Suprapubic skin (tissue), 4 donors: ENCODE results near the gene UNC93A. TPM values are rescaled to one million over a fixed set of nuclear protein-coding genes. Genes with fewer than 3 reads are reported as not detected.
A peak's percentile ranks its signal among the peaks of the same experiment; 100 is the strongest.

Experiments
- DNase-seq, 2 donors: peaks; one replicate each; pipeline ENCODE4 v3.0.0-alpha.2; 2019; ENCODE audit warnings: low spot score in 2 of 2
- H3K27ac ChIP-seq: fragments of 200-600 bp; sonication (generic); one replicate; pipeline ENCODE4 v1.5.1; 2019
- H3K27me3 ChIP-seq: fragments of 200-600 bp; sonication (generic); one replicate; pipeline ENCODE4 v1.5.1; 2019
- H3K36me3 ChIP-seq: fragments of 200-600 bp; sonication (generic); one replicate; pipeline ENCODE4 v1.5.1; 2019
- H3K4me1 ChIP-seq: fragments of 200-600 bp; sonication (generic); one replicate; pipeline ENCODE4 v1.5.1; 2019
- H3K4me3 ChIP-seq: fragments of 200-600 bp; sonication (generic); one replicate; pipeline ENCODE4 v1.5.1; 2019; ENCODE audit warnings: mild to moderate bottlenecking
- H3K9me3 ChIP-seq: fragments of 200-600 bp; sonication (generic); one replicate; pipeline ENCODE4 v1.5.1; 2019
- CTCF ChIP-seq, 2 donors: fragments of 200-600 bp in 1 of 2; fragments of 450-650 bp in 1 of 2; sonication (generic) in 1 of 2; IDR thresholded peaks; one replicate each; pipeline ENCODE4 v1.5.1; 2016 to 2019; ENCODE audit warnings: antibody characterized with exemption in 2 of 2, mild to moderate bottlenecking in 1 of 2, moderate library complexity in 1 of 2
- EP300 ChIP-seq: sonication (generic); formaldehyde crosslinking; IDR thresholded peaks from one replicate; pipeline ENCODE4 v1.6.1; 2017; ENCODE audit warnings: antibody characterized with exemption
- POLR2A ChIP-seq, 2 donors: fragments of 450-650 bp; IDR thresholded peaks; one replicate each; pipeline ENCODE4 v1.6.1; 2017; ENCODE audit warnings: antibody characterized with exemption in 2 of 2, mild to moderate bottlenecking in 2 of 2, moderate library complexity in 2 of 2
- POLR2AphosphoS5 ChIP-seq, 3 donors: sonication (generic); formaldehyde crosslinking; IDR thresholded peaks; one replicate each; pipeline ENCODE4 v1.6.1; 2017; ENCODE audit warnings: antibody characterized with exemption in 3 of 3
- WGBS: methylation state at CpG from one replicate; pipeline ENCODE4 v1.1.5; 2018; 5-methylcytosine and 5-hydroxymethylcytosine counted together
- total RNA-seq, 4 donors: library from RNA; depleted of rRNA; stranded (reverse); fragments of >200 nt; gene quantifications; one replicate each; pipeline ENCODE4 v1.1.0, GENCODE V29; 2016

The UNC93A gene
- total RNA-seq, 4 donors from 2014 or later = 16.1 to 41.7 (median 30.2) TPM

GRCh38 chr6:167300902-167301777 is 10.0 kb downstream of the UNC93A start:
- Histone ChIP-seq H3K27ac (no peak overlapping the region), H3K4me3 (no peak overlapping the region), H3K9me3 (no peaks in the 10 kb centered on the region), H3K27me3 (peaks cover 18% of the 10 kb centered on the region), H3K4me1 (no peaks in the 10 kb centered on the region), H3K36me3 (no peaks in the 10 kb centered on the region)
- peak; percentile 7 to 43 for DNase-seq
- TF ChIP-seq CTCF (IDR thresholded peaks at IDR 0.05) (no peak), POLR2A (IDR thresholded peaks at IDR 0.05) (no peak), POLR2AphosphoS5 (IDR thresholded peaks at IDR 0.05) (no peak), EP300 (no peak)
- WGBS = 83% methylated on average over 8 of the region's 9 CpGs

- peak; percentile 14 to 21 for DNase-seq
- no peaks in the 10 kb centered on the region for H3K4me1 ChIP-seq
- no peak for TF ChIP-seq POLR2A (IDR thresholded peaks at IDR 0.05)
- no peak for TF ChIP-seq CTCF (IDR thresholded peaks at IDR 0.05)
- TF ChIP-seq EP300 = no peak
- TF ChIP-seq POLR2AphosphoS5 (IDR thresholded peaks at IDR 0.05) = no peak
- H3K36me3 ChIP-seq = no peaks in the 10 kb centered on the region
- H3K27ac ChIP-seq = no peak overlapping the region
- WGBS = 73% methylated on average over 9 of the region's 9 CpGs
- H3K4me3 ChIP-seq = no peak overlapping the region
- H3K9me3 ChIP-seq = no peaks in the 10 kb centered on the region
- H3K27me3 ChIP-seq = peaks cover 13% of the 10 kb centered on the region
Measured at GRCh38 chr6:167302074-167302473, 11.0 kb downstream of the UNC93A start.

- Histone ChIP-seq H3K4me1 (no peaks in the 10 kb centered on the region), H3K27me3 (peaks cover 12% of the 10 kb centered on the region), H3K4me3 (no peak overlapping the region), H3K9me3 (no peaks in the 10 kb centered on the region), H3K36me3 (no peaks in the 10 kb centered on the region), H3K27ac (no peak overlapping the region)
- TF ChIP-seq CTCF (IDR thresholded peaks at IDR 0.05) (no peak), POLR2AphosphoS5 (IDR thresholded peaks at IDR 0.05) (no peak), POLR2A (IDR thresholded peaks at IDR 0.05) (no peak), EP300 (no peak)
- 83% methylated on average over 13 of the region's 13 CpGs for WGBS
- peak in 1 of 2 donors; percentile 55 for DNase-seq
Measured at GRCh38 chr6:167302796-167303195, 11.7 kb downstream of the UNC93A start.

GRCh38 chr6:167303675-167304625 is 12.8 kb downstream of the UNC93A start:
- peaks cover 14% of the 10 kb centered on the region for H3K27me3 ChIP-seq
- TF ChIP-seq POLR2A (IDR thresholded peaks at IDR 0.05) = no peak
- TF ChIP-seq POLR2AphosphoS5 (IDR thresholded peaks at IDR 0.05) = no peak
- no peak for TF ChIP-seq CTCF (IDR thresholded peaks at IDR 0.05)
- TF ChIP-seq EP300 = no peak
- 77% methylated on average over 18 of the region's 22 CpGs for whole genome bisulfite sequencing

GRCh38 chr6:167304912-167305311 is 13.8 kb downstream of the UNC93A start:
- H3K27ac ChIP-seq = no peak overlapping the region
- peaks cover 16% of the 10 kb centered on the region for H3K27me3 ChIP-seq
- TF ChIP-seq CTCF (IDR thresholded peaks at IDR 0.05) (no peak), EP300 (no peak), POLR2AphosphoS5 (IDR thresholded peaks at IDR 0.05) (no peak), POLR2A (IDR thresholded peaks at IDR 0.05) (no peak)
- whole genome bisulfite sequencing = 65% methylated on average over 2 of the region's 2 CpGs
- H3K4me3 ChIP-seq = no peak overlapping the region
- H3K36me3 ChIP-seq = no peaks in the 10 kb centered on the region
- no peaks in the 10 kb centered on the region for H3K9me3 ChIP-seq
- no peaks in the 10 kb centered on the region for H3K4me1 ChIP-seq
- no peak for DNase-seq

More at GRCh38 chr6:167303675-167304625, 12.8 kb downstream of the UNC93A start:
- Histone ChIP-seq H3K9me3 (no peaks in the 10 kb centered on the region), H3K4me3 (no peak overlapping the region), H3K27ac (no peak overlapping the region), H3K36me3 (no peaks in the 10 kb centered on the region), H3K4me1 (no peaks in the 10 kb centered on the region)
- DNase-seq = peak in 1 of 2 donors; percentile 64
